HEK293 (cell line): ENCODE data around the gene IREB2.

Experiments
- CTCF ChIA-PET: fragments of 350-600 bp; formaldehyde crosslinking; extraction: SDS; loops from one replicate; lab custom pipeline; 2021; ENCODE audit warnings: antibody characterized with exemption; lab: Yijun Ruan, JAX
- POLR2A ChIA-PET: fragments of 300-600 bp; formaldehyde crosslinking; extraction: SDS; loops from one replicate; lab custom pipeline; 2020; ENCODE audit warnings: antibody characterized with exemption, inconsistent platforms; lab: Yijun Ruan, JAX
- H3K27ac ChIP-seq: fragments of 200-500 bp; sonication (Bioruptor generic); 2 replicates; pipeline ENCODE4 v1.5.1; 2014; ENCODE audit warnings: low read depth, low read length, control low read depth, inconsistent platforms; ENCODE audit errors: extremely low read depth
- H3K36me3 ChIP-seq, 2 experiments: fragments of 200-500 bp in 1 of 2; sonication (Bioruptor generic) in 1 of 2; 1 replicate in 1 of 2; 2 replicates in 1 of 2; pipeline ENCODE4 v1.5.1; 2014 to 2017; ENCODE audit warnings: inconsistent platforms in 2 of 2, low read length in 2 of 2; ENCODE audit not compliant: control insufficient read depth in 2 of 2, insufficient read depth in 1 of 2
- H3K4me1 ChIP-seq: fragments of 200-500 bp; sonication (Bioruptor generic); 2 replicates; pipeline ENCODE4 v1.5.1; 2014; ENCODE audit warnings: mild to moderate bottlenecking, low read length, inconsistent platforms; ENCODE audit not compliant: control insufficient read depth, insufficient read depth
- H3K4me3 ChIP-seq: 2 replicates; pipeline ENCODE4 v1.5.1; 2011; ENCODE audit warnings: low read depth, mild to moderate bottlenecking, control low read depth, low read length, moderate library complexity
- H3K9me3 ChIP-seq: fragments of 200-500 bp; sonication (Bioruptor generic); 2 replicates; pipeline ENCODE4 v1.5.1; 2014; ENCODE audit warnings: low read depth, low read length, inconsistent platforms; ENCODE audit not compliant: control insufficient read depth, insufficient read depth
- GFI1B ChIP-seq: fragments of 450-650 bp; formaldehyde crosslinking; IDR thresholded peaks from 2 replicates; pipeline ENCODE4 v1.5.1; 2016; ENCODE audit warnings: missing biosample characterization, missing genetic modification characterization
- GLIS1 ChIP-seq: fragments of 450-650 bp; formaldehyde crosslinking; IDR thresholded peaks from 2 replicates; pipeline ENCODE4 v1.5.1; 2016; ENCODE audit warnings: missing biosample characterization, missing genetic modification characterization
- GLIS2 ChIP-seq: fragments of 450-650 bp; formaldehyde crosslinking; IDR thresholded peaks from 2 replicates; pipeline ENCODE4 v1.5.1; 2016; ENCODE audit warnings: missing biosample characterization, missing genetic modification characterization
- OSR2 ChIP-seq: fragments of 450-650 bp; formaldehyde crosslinking; IDR thresholded peaks from 2 replicates; pipeline ENCODE4 v1.5.1; 2016; ENCODE audit warnings: missing biosample characterization, missing genetic modification characterization
- PRDM1 ChIP-seq: fragments of 450-650 bp; formaldehyde crosslinking; IDR thresholded peaks from 2 replicates; pipeline ENCODE4; 2016; ENCODE audit warnings: missing biosample characterization, missing genetic modification characterization
- SP7 ChIP-seq: fragments of 450-650 bp; formaldehyde crosslinking; IDR thresholded peaks from 2 replicates; pipeline ENCODE4 v1.5.1; 2016; ENCODE audit warnings: missing biosample characterization, missing genetic modification characterization
- TCF7L2 ChIP-seq: IDR thresholded peaks from 2 replicates; pipeline ENCODE4 v1.6.1; 2011; ENCODE audit warnings: low read depth, mild to moderate bottlenecking, inconsistent platforms, low read length, moderate library complexity, borderline replicate concordance
- ZBTB48 ChIP-seq: fragments of 450-650 bp; formaldehyde crosslinking; IDR thresholded peaks from 2 replicates; pipeline ENCODE4 v1.5.1; 2016; ENCODE audit warnings: missing biosample characterization, missing genetic modification characterization
- ZFP3 ChIP-seq: fragments of 450-650 bp; formaldehyde crosslinking; IDR thresholded peaks from 2 replicates; pipeline ENCODE4 v1.5.1; 2016; ENCODE audit warnings: low read depth, missing biosample characterization, missing genetic modification characterization
- ZFP69B ChIP-seq: fragments of 450-650 bp; formaldehyde crosslinking; IDR thresholded peaks from 2 replicates; pipeline ENCODE4 v1.5.1; 2016; ENCODE audit warnings: missing biosample characterization, missing genetic modification characterization
- ZIC2 ChIP-seq: fragments of 450-650 bp; formaldehyde crosslinking; IDR thresholded peaks from 2 replicates; pipeline ENCODE4 v1.5.1; 2016; ENCODE audit warnings: missing biosample characterization, missing genetic modification characterization
- ZNF10 ChIP-seq: fragments of 450-650 bp; formaldehyde crosslinking; IDR thresholded peaks from 2 replicates; pipeline ENCODE4 v1.5.1; 2017; ENCODE audit warnings: missing biosample characterization, missing genetic modification characterization
- ZNF366 ChIP-seq: fragments of 450-650 bp; formaldehyde crosslinking; conservative IDR thresholded peaks from 2 replicates; pipeline ENCODE4 v1.5.1; 2016; ENCODE audit warnings: missing biosample characterization, missing genetic modification characterization
- ZNF391 ChIP-seq: fragments of 450-650 bp; formaldehyde crosslinking; IDR thresholded peaks from 2 replicates; pipeline ENCODE4 v1.5.1; 2016; ENCODE audit warnings: low read depth, missing biosample characterization, missing genetic modification characterization, borderline replicate concordance
- ZNF571 ChIP-seq: fragments of 450-650 bp; formaldehyde crosslinking; IDR thresholded peaks from 2 replicates; pipeline ENCODE4 v1.5.0; 2017; ENCODE audit warnings: missing biosample characterization, missing genetic modification characterization
- ZNF664 ChIP-seq: fragments of 450-650 bp; formaldehyde crosslinking; IDR thresholded peaks from 2 replicates; pipeline ENCODE4 v1.5.1; 2016; ENCODE audit warnings: missing biosample characterization, missing genetic modification characterization
- ZNF701 ChIP-seq: fragments of 450-650 bp; formaldehyde crosslinking; IDR thresholded peaks from 2 replicates; pipeline ENCODE4 v1.5.1; 2016; ENCODE audit warnings: missing biosample characterization, missing genetic modification characterization
- TF ChIP-seq, protein P1 (sequence below): fragments of 450-650 bp; IDR thresholded peaks from 2 replicates; pipeline ENCODE4 v1.5.1; 2018; ENCODE audit warnings: missing biosample characterization, mild to moderate bottlenecking, missing genetic modification characterization
- TF ChIP-seq, protein P2 (sequence below): fragments of 450-650 bp; formaldehyde crosslinking; IDR thresholded peaks from 2 replicates; pipeline ENCODE4 v1.5.1; 2016; ENCODE audit warnings: missing biosample characterization, missing genetic modification characterization
- TF ChIP-seq, protein P3 (sequence below): fragments of 450-650 bp; formaldehyde crosslinking; IDR thresholded peaks from 2 replicates; pipeline ENCODE4 v1.5.1; 2017; ENCODE audit warnings: missing biosample characterization, missing genetic modification characterization
- TF ChIP-seq, protein P4 (sequence below): fragments of 450-650 bp; formaldehyde crosslinking; IDR thresholded peaks from 2 replicates; pipeline ENCODE4 v1.5.1; 2016; ENCODE audit warnings: missing biosample characterization, missing genetic modification characterization
- TF ChIP-seq, protein P5 (sequence below): fragments of 450-650 bp; formaldehyde crosslinking; conservative IDR thresholded peaks from 2 replicates; pipeline ENCODE4 v1.5.1; 2016; ENCODE audit warnings: low read depth, missing biosample characterization, missing genetic modification characterization
- TF ChIP-seq, protein P6 (sequence below): fragments of 450-650 bp; formaldehyde crosslinking; IDR thresholded peaks from 2 replicates; pipeline ENCODE4 v1.5.1; 2016; ENCODE audit warnings: missing biosample characterization, missing genetic modification characterization

IREB2 gene

DNA sequence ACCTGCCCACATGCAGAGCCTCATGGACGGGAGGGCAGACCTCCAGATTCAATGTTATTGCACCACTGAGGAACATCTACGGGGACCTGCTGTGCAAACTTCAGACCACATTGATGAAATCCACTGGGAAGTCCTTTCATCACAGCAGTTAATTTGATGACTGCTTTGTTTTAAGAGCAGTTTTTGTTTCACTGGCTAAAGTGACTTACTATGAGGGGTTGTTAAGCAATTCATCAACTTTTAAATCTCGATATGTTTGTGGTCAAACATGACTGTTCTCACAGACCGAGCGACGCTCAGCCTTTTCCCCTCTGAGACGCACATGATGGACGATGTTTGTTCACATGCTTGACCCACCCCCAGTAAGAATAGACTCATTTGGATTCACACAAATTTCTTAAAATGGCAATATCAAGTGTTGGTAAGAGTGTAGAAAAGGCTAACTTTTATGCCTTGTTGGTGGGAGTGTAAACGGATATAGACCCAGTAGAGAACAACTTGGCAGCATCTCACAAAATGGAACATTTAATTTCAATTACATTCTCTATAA is 35.9 kb upstream of the IREB2 start:
- Histone ChIP-seq H3K36me3 (no peaks in the 10 kb centered on the region), H3K4me3 (no peak overlapping the region), H3K4me1 (no peaks in the 10 kb centered on the region; the same call in 1 of the 2 replicates), H3K9me3 (no peaks in the 10 kb centered on the region)
- POLR2A ChIA-PET, result no interaction called here
- TF ChIP-seq GFI1B (tag by site-specific recombination) (no peak), ZNF391 (tag by site-specific recombination) (no peak), ZNF571 (no peak), TCF7L2 (no peak), ZFP69B (tag by site-specific recombination) (0 out of 2 replicates have a peak, but pooled peaks have one; percentile 51), ZIC2 (tag by site-specific recombination) (peak; percentile 77), ZBTB48 (tag by site-specific recombination) (no peak), ZNF10 (tag by site-specific recombination) (no peak)
- TF ChIP-seq, protein P1, sequence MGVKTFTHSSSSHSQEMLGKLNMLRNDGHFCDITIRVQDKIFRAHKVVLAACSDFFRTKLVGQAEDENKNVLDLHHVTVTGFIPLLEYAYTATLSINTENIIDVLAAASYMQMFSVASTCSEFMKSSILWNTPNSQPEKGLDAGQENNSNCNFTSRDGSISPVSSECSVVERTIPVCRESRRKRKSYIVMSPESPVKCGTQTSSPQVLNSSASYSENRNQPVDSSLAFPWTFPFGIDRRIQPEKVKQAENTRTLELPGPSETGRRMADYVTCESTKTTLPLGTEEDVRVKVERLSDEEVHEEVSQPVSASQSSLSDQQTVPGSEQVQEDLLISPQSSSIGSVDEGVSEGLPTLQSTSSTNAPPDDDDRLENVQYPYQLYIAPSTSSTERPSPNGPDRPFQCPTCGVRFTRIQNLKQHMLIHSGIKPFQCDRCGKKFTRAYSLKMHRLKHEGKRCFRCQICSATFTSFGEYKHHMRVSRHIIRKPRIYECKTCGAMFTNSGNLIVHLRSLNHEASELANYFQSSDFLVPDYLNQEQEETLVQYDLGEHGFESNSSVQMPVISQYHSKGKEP (tag by site-specific recombination), result no peak
- TF ChIP-seq, all 188 proteins: peak for 2
- H3K27ac ChIP-seq, result no peak overlapping the region
- CTCF ChIA-PET, result no interaction called here

DNA sequence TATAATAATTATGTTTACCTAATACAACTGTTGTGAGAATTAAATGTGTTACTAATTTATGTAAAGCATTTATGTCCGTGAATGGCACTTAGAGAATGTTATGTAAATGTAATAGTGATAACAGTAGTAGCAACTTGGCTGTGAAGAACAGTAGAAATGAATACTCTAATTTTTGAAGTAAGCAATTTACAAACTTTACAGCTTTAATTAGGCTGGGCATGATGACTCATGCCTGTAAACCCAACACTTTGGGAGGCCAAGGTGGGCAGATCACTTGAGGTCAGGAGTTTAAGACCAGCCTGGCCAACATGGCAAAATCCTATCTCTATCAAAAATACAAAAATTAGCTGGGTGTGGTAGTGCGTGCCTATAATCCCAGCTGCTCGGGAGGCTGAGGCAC is 33.9 kb upstream of the IREB2 start:
- POLR2A ChIA-PET, result no interaction called here
- no peak overlapping the region for H3K27ac ChIP-seq
- H3K9me3 ChIP-seq, result no peaks in the 10 kb centered on the region
- CTCF ChIA-PET, result interaction anchor here (1.5 kb wide), 3 partner anchors 11 to 96 kb away, joined by 3 to 8 read pairs (median 5); no protein-coding TSS in a partner anchor
- no peaks in the 10 kb centered on the region; the same call in 1 of the 2 replicates for H3K4me1 ChIP-seq
- TF ChIP-seq, protein P2, sequence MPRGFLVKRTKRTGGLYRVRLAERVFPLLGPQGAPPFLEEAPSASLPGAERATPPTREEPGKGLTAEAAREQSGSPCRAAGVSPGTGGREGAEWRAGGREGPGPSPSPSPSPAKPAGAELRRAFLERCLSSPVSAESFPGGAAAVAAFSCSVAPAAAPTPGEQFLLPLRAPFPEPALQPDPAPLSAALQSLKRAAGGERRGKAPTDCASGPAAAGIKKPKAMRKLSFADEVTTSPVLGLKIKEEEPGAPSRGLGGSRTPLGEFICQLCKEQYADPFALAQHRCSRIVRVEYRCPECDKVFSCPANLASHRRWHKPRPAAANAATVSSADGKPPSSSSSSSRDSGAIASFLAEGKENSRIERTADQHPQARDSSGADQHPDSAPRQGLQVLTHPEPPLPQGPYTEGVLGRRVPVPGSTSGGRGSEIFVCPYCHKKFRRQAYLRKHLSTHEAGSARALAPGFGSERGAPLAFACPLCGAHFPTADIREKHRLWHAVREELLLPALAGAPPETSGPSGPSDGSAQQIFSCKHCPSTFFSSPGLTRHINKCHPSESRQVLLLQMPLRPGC, result 0 out of 2 replicates have a peak, but pooled peaks have one; percentile 31
- TF ChIP-seq, protein P3, sequence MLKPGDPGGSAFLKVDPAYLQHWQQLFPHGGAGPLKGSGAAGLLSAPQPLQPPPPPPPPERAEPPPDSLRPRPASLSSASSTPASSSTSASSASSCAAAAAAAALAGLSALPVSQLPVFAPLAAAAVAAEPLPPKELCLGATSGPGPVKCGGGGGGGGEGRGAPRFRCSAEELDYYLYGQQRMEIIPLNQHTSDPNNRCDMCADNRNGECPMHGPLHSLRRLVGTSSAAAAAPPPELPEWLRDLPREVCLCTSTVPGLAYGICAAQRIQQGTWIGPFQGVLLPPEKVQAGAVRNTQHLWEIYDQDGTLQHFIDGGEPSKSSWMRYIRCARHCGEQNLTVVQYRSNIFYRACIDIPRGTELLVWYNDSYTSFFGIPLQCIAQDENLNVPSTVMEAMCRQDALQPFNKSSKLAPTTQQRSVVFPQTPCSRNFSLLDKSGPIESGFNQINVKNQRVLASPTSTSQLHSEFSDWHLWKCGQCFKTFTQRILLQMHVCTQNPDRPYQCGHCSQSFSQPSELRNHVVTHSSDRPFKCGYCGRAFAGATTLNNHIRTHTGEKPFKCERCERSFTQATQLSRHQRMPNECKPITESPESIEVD (tag by site-specific recombination), result peak; percentile 65
- TF ChIP-seq, protein P4, sequence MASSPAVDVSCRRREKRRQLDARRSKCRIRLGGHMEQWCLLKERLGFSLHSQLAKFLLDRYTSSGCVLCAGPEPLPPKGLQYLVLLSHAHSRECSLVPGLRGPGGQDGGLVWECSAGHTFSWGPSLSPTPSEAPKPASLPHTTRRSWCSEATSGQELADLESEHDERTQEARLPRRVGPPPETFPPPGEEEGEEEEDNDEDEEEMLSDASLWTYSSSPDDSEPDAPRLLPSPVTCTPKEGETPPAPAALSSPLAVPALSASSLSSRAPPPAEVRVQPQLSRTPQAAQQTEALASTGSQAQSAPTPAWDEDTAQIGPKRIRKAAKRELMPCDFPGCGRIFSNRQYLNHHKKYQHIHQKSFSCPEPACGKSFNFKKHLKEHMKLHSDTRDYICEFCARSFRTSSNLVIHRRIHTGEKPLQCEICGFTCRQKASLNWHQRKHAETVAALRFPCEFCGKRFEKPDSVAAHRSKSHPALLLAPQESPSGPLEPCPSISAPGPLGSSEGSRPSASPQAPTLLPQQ, result peak; percentile 83
- TF ChIP-seq, protein P5, sequence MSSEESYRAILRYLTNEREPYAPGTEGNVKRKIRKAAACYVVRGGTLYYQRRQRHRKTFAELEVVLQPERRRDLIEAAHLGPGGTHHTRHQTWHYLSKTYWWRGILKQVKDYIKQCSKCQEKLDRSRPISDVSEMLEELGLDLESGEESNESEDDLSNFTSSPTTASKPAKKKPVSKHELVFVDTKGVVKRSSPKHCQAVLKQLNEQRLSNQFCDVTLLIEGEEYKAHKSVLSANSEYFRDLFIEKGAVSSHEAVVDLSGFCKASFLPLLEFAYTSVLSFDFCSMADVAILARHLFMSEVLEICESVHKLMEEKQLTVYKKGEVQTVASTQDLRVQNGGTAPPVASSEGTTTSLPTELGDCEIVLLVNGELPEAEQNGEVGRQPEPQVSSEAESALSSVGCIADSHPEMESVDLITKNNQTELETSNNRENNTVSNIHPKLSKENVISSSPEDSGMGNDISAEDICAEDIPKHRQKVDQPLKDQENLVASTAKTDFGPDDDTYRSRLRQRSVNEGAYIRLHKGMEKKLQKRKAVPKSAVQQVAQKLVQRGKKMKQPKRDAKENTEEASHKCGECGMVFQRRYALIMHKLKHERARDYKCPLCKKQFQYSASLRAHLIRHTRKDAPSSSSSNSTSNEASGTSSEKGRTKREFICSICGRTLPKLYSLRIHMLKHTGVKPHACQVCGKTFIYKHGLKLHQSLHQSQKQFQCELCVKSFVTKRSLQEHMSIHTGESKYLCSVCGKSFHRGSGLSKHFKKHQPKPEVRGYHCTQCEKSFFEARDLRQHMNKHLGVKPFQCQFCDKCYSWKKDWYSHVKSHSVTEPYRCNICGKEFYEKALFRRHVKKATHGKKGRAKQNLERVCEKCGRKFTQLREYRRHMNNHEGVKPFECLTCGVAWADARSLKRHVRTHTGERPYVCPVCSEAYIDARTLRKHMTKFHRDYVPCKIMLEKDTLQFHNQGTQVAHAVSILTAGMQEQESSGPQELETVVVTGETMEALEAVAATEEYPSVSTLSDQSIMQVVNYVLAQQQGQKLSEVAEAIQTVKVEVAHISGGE, result no peak
- TF ChIP-seq PRDM1 (no peak), ZIC2 (tag by site-specific recombination) (no peak), ZNF664 (tag by site-specific recombination) (0 out of 2 replicates have a peak, but pooled peaks have one; percentile 7), ZFP3 (no peak), OSR2 (tag by site-specific recombination) (peak; percentile 77), ZNF366 (0 out of 2 replicates have a peak, but pooled peaks have one; percentile 13), SP7 (peak; percentile 84), GLIS1 (tag by site-specific recombination) (peak; percentile 59), GLIS2 (0 out of 2 replicates have a peak, but pooled peaks have one; percentile 12), ZFP69B (tag by site-specific recombination) (peak; percentile 85), ZNF701 (tag by site-specific recombination) (no peak)
- TF ChIP-seq, protein P6, sequence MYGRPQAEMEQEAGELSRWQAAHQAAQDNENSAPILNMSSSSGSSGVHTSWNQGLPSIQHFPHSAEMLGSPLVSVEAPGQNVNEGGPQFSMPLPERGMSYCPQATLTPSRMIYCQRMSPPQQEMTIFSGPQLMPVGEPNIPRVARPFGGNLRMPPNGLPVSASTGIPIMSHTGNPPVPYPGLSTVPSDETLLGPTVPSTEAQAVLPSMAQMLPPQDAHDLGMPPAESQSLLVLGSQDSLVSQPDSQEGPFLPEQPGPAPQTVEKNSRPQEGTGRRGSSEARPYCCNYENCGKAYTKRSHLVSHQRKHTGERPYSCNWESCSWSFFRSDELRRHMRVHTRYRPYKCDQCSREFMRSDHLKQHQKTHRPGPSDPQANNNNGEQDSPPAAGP (tag by site-specific recombination), result 0 out of 2 replicates have a peak, but pooled peaks have one; percentile 22
- H3K36me3 ChIP-seq, result no peaks in the 10 kb centered on the region
- no peak overlapping the region for H3K4me3 ChIP-seq
